GM12864 (cell line): Measurements from ENCODE around the gene MAEA.
A peak's percentile ranks its signal among the peaks of the same experiment; 100 is the strongest.

ENCODE experiments used
- DNase-seq: peaks from one replicate; pipeline ENCODE4 v3.0.0-alpha.2; 2011; ENCODE audit warnings: low read depth
- H3K4me3 ChIP-seq: 2 replicates; pipeline ENCODE4 v1.5.1; 2011; ENCODE audit warnings: mild to moderate bottlenecking, low read depth, low read length, control low read depth
- TF ChIP-seq, protein P1 (sequence below): IDR thresholded peaks from 2 replicates; pipeline ENCODE4 v1.5.1; 2011; ENCODE audit warnings: low read depth, mild to moderate bottlenecking, moderate library complexity, low read length, control low read depth, inconsistent platforms; ENCODE audit errors: missing control alignments

Gene MAEA

DNA sequence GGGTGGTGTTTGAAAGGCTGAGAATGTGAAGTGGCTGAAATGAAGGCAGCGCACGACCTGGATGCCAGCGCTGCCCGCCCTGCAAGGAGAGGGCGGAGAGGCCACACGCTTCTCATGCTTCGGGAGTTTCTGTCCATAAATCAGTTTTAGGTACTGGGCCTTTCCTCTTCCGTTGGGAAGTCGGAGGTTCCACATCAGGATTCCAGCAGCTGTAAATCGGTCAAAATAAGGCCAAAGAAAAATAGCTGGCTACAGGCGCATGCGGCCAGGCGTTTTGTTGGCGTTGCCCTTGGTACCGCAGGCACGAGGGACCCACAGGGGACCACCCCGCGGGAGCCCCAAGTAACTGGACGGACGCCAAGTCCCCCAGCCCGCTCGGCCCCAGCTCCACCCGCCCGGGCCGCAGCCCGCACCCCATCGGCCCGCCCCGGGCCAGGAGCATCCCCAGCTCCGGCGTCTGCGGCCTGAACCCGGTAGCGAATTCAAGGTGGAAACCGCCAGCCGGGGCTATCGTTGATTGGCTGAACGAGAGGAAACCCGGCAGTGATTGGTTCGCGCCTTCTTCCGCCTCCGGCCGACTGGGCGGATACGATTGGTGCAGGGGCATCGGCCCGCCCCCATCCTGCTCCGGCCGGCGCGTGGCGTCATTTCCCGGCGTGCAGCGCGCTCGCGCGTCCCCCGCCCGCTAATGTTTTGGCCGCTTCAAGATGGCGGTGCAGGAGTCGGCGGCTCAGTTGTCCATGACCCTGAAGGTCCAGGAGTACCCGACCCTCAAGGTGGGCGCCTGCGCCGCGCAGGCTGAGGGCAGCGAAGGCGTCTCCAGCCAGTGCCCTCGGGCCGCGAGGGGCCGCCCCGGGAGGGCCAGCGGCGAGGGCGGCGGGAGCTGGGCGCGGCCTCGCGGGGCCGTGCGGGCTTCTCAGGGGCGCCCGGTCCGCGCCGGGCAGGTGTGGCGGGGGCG, at the start of gene MAEA:
TSS of gene MAEA (plus strand) at position 685 of the 958 bp plus-strand sequence. CDS start at position 708, 23 bp downstream.
- TF ChIP-seq, protein P1, sequence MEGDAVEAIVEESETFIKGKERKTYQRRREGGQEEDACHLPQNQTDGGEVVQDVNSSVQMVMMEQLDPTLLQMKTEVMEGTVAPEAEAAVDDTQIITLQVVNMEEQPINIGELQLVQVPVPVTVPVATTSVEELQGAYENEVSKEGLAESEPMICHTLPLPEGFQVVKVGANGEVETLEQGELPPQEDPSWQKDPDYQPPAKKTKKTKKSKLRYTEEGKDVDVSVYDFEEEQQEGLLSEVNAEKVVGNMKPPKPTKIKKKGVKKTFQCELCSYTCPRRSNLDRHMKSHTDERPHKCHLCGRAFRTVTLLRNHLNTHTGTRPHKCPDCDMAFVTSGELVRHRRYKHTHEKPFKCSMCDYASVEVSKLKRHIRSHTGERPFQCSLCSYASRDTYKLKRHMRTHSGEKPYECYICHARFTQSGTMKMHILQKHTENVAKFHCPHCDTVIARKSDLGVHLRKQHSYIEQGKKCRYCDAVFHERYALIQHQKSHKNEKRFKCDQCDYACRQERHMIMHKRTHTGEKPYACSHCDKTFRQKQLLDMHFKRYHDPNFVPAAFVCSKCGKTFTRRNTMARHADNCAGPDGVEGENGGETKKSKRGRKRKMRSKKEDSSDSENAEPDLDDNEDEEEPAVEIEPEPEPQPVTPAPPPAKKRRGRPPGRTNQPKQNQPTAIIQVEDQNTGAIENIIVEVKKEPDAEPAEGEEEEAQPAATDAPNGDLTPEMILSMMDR = no peak
- DNase-seq = peak; percentile 90
- H3K4me3 ChIP-seq = peak within 1 kb of the TSS; percentile 91

DNA sequence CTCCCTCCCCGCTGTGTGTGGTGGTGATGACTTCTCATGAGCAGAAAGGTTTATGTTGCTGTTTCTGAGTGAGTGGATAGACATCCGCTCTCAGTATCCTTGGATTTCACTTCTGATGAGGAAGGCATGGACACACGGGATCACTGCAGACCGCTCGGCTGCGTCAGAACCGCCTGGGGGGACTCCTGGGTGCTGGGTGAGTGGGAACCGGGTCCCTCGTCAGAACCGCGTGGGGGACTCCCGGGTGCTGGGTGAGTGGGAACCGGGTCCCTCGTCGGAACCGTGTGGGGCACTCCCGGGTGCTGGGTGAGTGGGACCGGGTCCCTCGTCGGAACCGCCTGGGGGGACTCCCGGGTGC, 49.8 kb upstream of the MAEA start:
- no peak overlapping the region for H3K4me3 ChIP-seq
- DNase-seq = no peak
- TF ChIP-seq, protein P1 = no peak

DNA sequence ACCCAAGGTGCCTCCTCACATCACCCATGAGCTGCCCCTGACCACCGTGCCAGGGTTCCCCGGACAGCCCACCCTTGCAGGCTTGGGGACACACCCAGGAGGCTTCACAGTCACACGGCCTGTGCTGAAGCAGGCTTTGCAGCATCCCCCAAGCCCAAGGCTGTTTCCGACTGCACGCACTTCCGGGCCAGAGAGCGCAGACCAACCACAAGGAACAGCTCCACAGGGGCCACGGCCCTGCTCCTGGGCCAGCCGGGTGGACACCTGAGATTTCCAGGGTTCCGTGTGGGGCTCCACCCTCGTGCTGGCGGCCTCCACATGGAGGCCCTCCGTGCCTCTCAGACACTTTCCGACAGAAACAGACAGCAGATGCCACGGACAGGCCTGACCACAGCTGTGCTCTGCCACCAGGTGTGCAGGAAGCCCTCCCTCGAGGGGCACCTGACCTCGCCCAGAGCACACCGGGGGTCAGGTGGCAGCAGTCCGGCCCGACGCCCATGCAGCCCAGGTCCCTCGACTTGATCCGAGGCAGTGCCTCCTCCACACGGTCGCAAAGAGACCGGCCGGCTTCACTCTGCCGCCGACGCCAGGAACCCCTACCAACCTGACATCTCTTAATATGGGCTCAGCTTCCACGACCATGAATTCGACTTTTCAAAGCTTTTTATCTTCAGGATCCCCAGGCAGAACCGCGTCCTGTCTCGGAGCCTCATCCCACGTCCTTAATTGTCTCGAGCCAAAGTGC, 48.8 kb upstream of the MAEA start:
- no peak overlapping the region for H3K4me3 ChIP-seq
- TF ChIP-seq, protein P1 = no peak
- no peak for DNase-seq

DNA sequence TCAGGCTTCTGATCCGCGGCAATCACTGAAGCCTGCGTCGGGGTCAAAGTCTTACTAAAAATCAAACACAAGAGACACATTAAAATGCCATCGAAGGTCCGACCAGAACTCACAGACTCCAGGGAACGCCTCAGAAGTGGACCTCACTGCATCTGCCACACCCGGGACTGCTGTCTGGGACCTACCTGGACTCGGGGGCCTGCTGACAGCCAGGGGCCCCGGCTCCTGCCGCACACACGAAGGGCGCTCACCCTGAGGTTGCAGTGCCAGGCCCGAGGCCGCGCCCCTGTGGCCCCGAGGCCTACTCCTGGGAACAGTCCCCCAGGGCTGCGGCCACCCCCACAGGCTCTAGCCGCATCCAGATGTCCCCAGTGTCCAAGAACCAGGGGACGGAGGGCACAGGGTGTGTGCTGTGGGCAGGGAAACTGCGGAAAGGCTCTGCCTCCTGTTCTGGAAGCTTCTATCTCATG, 48.2 kb upstream of the MAEA start:
- TF ChIP-seq, protein P1 = no peak
- DNase-seq = no peak
- no peak overlapping the region for H3K4me3 ChIP-seq

DNA sequence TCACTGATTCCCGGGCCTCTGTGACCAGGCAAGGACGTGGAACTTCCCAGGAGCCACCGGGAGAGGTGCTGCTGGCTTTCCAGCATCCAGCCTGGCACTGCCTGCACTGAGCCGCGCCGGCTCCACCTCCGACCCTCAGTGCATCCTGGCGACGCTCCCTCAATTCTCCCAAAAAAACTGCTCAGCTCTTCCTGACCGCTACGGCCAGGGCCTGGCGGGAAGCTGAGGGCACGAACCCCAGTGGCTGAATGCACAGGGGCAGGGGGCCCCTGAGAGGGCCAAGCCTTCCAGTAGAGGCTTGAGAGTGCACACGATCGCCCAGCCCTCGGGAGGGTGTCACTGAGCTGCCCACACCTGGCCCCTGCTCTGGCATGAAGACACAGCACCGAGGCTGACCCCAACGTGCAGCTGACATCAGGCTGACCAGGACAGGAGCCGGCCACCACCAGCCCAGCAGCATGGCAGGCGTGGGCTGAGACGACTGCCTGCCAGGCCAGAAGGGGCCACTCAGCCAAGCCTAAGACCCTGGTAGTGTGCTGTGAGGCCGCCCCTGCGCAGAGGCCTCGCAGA, 47.7 kb upstream of the MAEA start:
- no peak overlapping the region for H3K4me3 ChIP-seq
- no peak for DNase-seq
- TF ChIP-seq, protein P1 = no peak

DNA sequence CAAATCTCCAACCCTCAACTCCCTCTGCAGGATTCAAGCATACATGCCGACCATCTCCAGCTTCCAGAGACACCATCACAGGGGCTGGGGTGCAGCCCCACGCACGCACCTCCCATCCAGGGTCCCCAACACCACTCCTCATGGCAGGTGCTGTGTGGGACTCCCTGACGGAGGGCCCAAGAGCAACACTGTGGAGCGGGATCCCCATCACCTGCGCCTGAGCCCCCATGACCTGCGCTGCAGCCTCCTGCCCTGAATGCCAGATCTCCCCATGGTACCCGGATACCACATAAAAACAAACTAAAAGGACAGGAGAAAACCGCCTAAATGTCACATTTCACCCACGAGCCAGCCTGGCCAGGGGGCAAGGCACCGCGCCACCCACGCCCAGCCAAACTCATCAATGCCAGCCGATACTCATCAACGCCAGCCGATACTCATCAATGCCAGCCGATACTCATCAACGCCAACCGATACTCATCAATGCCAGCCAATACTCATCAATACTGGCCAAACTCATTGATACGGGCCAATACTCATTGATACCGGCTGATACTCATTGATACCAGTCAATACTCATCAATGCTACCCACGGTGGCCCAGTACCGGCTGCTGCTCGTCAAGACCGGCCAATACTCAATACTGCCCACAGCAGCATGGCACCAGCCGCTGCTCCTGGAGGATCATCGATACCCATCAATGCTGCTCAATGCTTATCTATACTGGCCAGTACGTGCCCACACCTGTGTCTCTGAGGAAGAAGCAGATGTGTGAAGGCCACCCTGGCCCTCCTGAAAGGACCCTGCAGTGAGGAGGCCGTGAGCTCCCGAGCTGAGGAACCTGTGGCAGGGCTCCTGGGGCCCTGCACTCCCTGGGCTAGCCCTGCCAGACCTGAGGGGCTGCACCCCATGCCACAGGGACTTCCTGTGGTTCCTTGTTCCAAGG, 46.9 kb upstream of the MAEA start:
- TF ChIP-seq, protein P1 = no peak
- DNase-seq = no peak
- H3K4me3 ChIP-seq = no peak overlapping the region
